Breast epithelium (tissue), 4 donors: ENCODE measurements around the gene ATG7. TPM values are rescaled to one million over a fixed set of nuclear protein-coding genes. Genes with fewer than 3 reads are reported as not detected.
A peak's percentile ranks its signal among the peaks of the same experiment; 100 is the strongest.
"Not testable (repeated sequence)": the region's sequence is repeated elsewhere in the genome, so short reads cannot be mapped to it uniquely, and the experiment has no call there.

ENCODE experiments used
- DNase-seq, 2 donors: peaks; one replicate each; pipeline ENCODE4 v3.0.0-alpha.2; 2019; ENCODE audit warnings: low spot score in 2 of 2
- H3K27ac ChIP-seq, 2 donors: fragments of 200-600 bp; sonication (generic) in 1 of 2; one replicate each; pipeline ENCODE4 v1.5.1; 2016 to 2019; ENCODE audit warnings: mild to moderate bottlenecking in 1 of 2
- H3K27me3 ChIP-seq, 2 donors: fragments of 200-600 bp; sonication (generic) in 1 of 2; one replicate each; pipeline versions ENCODE4 v1.5.1 to v1.6.0; 2017 to 2019; ENCODE audit warnings: control low read depth in 1 of 2, mild to moderate bottlenecking in 1 of 2
- H3K36me3 ChIP-seq: fragments of 200-600 bp; one replicate; pipeline ENCODE4 v1.5.1; 2019
- H3K4me1 ChIP-seq, 2 donors: fragments of 200-600 bp; sonication (generic); one replicate each; pipeline ENCODE4 v1.5.1; 2016 to 2019; ENCODE audit warnings: control low read depth in 1 of 2
- H3K4me3 ChIP-seq, 3 donors: fragments of 200-600 bp; sonication (generic); 1 replicate in 2 of 3; 2 replicates in 1 of 3; pipeline ENCODE4 v1.5.1; 2016 to 2019; ENCODE audit warnings: mild to moderate bottlenecking in 3 of 3, moderate library complexity in 2 of 3
- H3K9me3 ChIP-seq, 2 donors: fragments of 200-600 bp; sonication (generic) in 1 of 2; one replicate each; pipeline ENCODE4 v1.5.1; 2016 to 2019; ENCODE audit warnings: control low read depth in 1 of 2
- POLR2A ChIP-seq: fragments of 450-650 bp; IDR thresholded peaks from one replicate; pipeline ENCODE4 v1.6.1; 2016; ENCODE audit warnings: antibody characterized with exemption, mild to moderate bottlenecking, moderate library complexity
- POLR2AphosphoS5 ChIP-seq, 3 donors: sonication (generic); formaldehyde crosslinking; IDR thresholded peaks; one replicate each; pipeline ENCODE4 v1.6.1; 2017; ENCODE audit warnings: antibody characterized with exemption in 3 of 3
- intact Hi-C: fragments of 100-400 bp; cut with DNase I; formaldehyde crosslinking; loops from one replicate; pipeline ENCODE4 v1.15.1; 2023; ENCODE audit warnings: low total_unique reads
- total RNA-seq, 3 donors: library from RNA; depleted of rRNA; stranded (reverse); fragments of >200 nt; gene quantifications; one replicate each; pipeline ENCODE4 v1.1.0, GENCODE V29; 2016
- TF ChIP-seq, protein P1 (sequence below), 3 donors: fragments of 450-650 bp; IDR thresholded peaks; one replicate each; pipeline ENCODE4 v1.5.1; 2016 to 2017; ENCODE audit warnings: antibody characterized with exemption in 3 of 3, mild to moderate bottlenecking in 3 of 3, moderate library complexity in 3 of 3

ATG7 gene
- total RNA-seq, 3 donors from 2014 or later, result 64.9 to 81.9 (median 75.5) TPM

DNA sequence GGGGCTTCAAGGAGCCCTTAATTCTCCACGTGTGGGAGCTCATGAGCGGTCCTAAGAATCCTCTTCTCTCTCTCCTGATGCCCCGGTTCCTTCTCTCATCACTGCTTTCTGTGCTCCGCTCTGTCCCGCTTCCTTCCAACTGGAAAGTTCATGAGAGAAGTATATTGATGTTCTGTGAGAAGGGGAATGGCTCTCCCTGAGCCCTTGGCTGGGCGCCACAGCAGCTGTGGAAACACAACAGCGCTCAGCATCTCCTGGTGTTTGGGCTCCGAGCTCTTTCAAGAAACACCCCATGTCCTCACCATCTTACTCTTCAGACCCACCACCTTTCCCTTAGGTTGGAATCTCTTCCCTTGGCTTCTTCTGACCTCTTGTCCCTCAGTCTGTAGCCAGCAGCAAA is 209.8 kb downstream of the ATG7 start:
- no peaks in the 10 kb centered on the region for H3K9me3 ChIP-seq
- no peaks in the 10 kb centered on the region for H3K27me3 ChIP-seq
- no peak for DNase-seq
- intact Hi-C loops, result no loop called here
- H3K4me1 ChIP-seq, result peaks cover 0 to 17% of the 10 kb centered on the region in 2 donors
- H3K4me3 ChIP-seq, result no peak overlapping the region
- no peaks in the 10 kb centered on the region for H3K36me3 ChIP-seq
- H3K27ac ChIP-seq, result peak overlapping the region; percentile 25 to 30
- TF ChIP-seq, protein P1, sequence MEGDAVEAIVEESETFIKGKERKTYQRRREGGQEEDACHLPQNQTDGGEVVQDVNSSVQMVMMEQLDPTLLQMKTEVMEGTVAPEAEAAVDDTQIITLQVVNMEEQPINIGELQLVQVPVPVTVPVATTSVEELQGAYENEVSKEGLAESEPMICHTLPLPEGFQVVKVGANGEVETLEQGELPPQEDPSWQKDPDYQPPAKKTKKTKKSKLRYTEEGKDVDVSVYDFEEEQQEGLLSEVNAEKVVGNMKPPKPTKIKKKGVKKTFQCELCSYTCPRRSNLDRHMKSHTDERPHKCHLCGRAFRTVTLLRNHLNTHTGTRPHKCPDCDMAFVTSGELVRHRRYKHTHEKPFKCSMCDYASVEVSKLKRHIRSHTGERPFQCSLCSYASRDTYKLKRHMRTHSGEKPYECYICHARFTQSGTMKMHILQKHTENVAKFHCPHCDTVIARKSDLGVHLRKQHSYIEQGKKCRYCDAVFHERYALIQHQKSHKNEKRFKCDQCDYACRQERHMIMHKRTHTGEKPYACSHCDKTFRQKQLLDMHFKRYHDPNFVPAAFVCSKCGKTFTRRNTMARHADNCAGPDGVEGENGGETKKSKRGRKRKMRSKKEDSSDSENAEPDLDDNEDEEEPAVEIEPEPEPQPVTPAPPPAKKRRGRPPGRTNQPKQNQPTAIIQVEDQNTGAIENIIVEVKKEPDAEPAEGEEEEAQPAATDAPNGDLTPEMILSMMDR (IDR thresholded peaks at IDR 0.05), result no peak
- no peak for TF ChIP-seq POLR2A
- TF ChIP-seq POLR2AphosphoS5 (IDR thresholded peaks at IDR 0.05), result no peak

DNA sequence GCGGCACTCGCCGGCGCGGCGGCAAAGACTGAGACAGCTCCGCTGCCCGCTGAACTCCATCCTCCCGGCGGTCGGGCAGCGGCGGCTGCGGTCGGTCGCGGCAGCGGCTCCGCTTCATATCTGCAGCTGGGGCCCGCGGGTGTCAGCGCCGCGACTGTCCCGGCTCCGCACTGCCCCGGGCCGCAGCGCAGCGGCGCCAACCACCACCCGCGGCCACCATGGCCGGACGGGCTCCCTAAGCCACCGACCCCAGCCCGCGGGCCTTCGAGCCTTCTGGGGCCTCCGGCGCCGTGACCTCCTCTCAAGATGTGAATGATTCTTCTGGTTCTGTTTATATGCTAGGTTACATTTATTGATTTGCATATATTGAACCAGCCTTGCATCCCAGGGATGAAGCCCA is 216.2 kb downstream of the ATG7 start:
- H3K9me3 ChIP-seq, H3K4me3 ChIP-seq, H3K27ac ChIP-seq, H3K36me3 ChIP-seq, intact Hi-C loops, DNase-seq, H3K4me1 ChIP-seq, H3K27me3 ChIP-seq: not testable (repeated sequence)

DNA sequence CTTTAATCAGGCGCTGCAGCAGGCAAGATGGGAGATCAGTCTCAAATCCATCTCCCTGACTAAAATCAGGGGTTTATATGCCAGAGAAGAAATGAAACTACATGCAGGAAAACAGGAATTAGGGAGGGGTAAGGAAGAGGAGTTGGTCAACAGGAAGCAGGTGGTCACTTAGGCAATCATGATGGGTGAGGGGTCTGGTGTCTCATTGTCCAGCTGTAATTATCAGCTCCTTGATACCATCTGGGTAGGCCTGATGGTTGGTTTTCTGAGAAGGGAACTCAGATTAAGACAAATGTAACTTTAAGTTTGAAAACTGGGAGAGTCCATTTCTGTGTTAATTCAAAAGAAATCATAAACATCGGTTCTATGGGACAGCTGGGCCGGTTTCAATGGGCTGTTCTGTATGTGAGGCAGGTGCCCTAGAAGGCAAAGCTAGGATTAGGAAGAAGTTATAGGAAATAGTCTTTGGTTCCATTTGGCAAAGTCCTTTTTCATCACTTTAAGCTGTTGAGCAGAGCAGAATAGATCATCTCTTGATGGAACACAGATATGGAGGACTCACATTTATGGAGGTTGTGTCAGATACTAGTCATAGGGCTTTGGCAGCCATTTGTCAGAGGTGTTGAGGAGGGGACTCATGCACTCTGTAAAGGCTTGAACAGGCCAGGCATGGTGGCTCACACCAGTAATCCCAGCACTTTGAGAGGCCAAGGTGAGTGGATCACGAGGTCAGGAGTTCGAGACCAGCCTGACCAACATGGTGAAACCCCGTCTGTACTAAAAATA is 222.1 kb downstream of the ATG7 start:
- H3K4me1 ChIP-seq, result no peaks in the 10 kb centered on the region
- no peaks in the 10 kb centered on the region for H3K9me3 ChIP-seq
- no peak overlapping the region for H3K27ac ChIP-seq
- intact Hi-C loops, result no loop called here
- TF ChIP-seq POLR2AphosphoS5 (IDR thresholded peaks at IDR 0.05), result no peak
- TF ChIP-seq POLR2A, result no peak
- TF ChIP-seq, protein P1 (IDR thresholded peaks at IDR 0.05), result no peak
- H3K27me3 ChIP-seq, result no peaks in the 10 kb centered on the region
- DNase-seq, result no peak
- no peaks in the 10 kb centered on the region for H3K36me3 ChIP-seq
- no peak overlapping the region for H3K4me3 ChIP-seq

DNA sequence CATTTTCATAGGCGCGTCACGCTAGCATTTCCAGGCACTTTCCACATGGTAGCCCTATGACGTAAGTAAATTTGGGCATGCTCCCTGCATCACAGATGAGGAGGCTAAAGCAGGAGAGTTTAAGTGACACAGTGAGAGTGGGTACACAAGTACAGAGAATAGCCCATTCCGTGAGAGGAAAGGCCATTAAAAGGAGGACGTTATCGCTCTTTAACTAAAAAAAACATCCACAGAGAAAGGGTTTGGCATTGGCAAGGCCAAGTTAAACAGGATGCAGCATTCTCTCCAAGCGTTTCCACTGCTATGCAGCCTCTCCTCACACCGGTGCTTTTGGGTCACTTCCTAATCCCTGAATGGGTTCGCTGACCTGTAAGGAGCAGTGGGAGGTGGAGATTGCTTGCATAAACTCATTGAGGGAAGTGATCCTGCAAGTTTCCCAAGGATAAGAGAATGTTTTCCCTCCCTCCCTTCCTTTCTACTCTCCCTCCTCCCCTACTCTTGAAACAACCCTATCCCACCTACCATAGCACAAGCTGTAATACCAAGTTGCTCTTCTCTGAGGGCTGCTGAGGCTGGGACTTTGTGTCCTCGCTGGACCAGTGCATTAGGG is 223.9 kb downstream of the ATG7 start:
- DNase-seq, result no peak
- intact Hi-C loops, result no loop called here
- TF ChIP-seq POLR2AphosphoS5 (IDR thresholded peaks at IDR 0.05), result no peak
- TF ChIP-seq, protein P1 (IDR thresholded peaks at IDR 0.05), result no peak
- TF ChIP-seq POLR2A, result no peak
- Histone ChIP-seq H3K9me3 (no peaks in the 10 kb centered on the region), H3K27me3 (no peaks in the 10 kb centered on the region), H3K4me1 (no peaks in the 10 kb centered on the region), H3K4me3 (no peak overlapping the region), H3K36me3 (no peaks in the 10 kb centered on the region), H3K27ac (peak overlapping the region in 1 of 2 donors; percentile 12)

DNA sequence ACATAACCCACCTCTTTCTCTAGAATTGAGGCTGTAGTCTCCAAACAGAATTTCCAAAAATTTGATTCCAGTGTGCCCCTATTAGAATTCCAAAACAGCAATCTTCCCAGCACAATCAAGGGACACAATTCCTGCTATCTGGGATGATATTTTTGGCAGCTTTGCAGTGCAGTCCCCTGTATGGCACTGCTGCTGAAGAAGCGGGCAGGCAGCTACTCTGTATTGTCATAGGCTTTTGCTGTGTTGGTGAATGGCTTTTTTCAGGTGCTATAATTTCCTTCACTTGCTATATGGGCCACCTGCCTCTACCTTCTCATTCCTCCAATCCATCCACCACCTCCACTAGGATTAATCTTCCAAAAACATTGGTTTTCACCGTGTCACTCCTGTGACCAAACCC is 226.0 kb downstream of the ATG7 start:
- Histone ChIP-seq H3K4me1 (no peaks in the 10 kb centered on the region), H3K4me3 (no peak overlapping the region), H3K9me3 (no peaks in the 10 kb centered on the region), H3K27ac (peak overlapping the region; percentile 58 to 66), H3K27me3 (no peaks in the 10 kb centered on the region), H3K36me3 (no peaks in the 10 kb centered on the region)
- TF ChIP-seq POLR2A (no peak), POLR2AphosphoS5 (IDR thresholded peaks at IDR 0.05) (no peak)
- TF ChIP-seq, protein P1 (IDR thresholded peaks at IDR 0.05), result no peak
- DNase-seq, result no peak
- intact Hi-C loops, result no loop called here
